ENCODE results near the gene TRMT1L. TPM values are rescaled to one million over a fixed set of nuclear protein-coding genes. Genes with fewer than 3 reads are reported as not detected.

Gene TRMT1L
- total RNA-seq, 1 donor from 2014 or later = 14.1 TPM

DNA sequence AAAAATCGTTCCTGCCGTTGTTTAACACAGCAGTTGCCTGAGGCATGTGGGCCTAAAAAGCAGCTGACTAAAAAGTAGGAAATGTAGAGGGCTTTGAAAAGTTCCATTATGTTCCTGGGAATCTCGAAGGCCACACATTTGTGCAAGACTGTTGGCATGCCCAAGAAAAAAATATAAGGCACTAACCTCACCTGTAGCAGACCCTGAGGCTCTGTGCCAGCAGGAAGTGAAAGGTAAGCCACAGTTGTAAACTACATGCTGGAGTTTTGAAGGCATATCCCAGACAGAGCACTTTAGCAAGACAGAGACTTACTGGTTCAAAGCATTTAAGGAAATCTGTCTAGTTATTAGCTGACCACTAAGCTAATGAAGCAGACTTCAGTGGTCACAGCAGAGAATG is 52.7 kb downstream of the TRMT1L start:
- no peak for DNase-seq (ENCODE audit: extremely low spot score, unreplicated experiment)
- TF ChIP-seq CTCF (IDR thresholded peaks at IDR 0.05) = no peak
- H3K27me3 Mint-ChIP-seq (ENCODE audit: unreplicated experiment) = no peaks in the 10 kb centered on the region
- peaks cover 17% of the 10 kb centered on the region for H3K9me3 Mint-ChIP-seq (ENCODE audit: unreplicated experiment)
- no peak overlapping the region for H3K27ac Mint-ChIP-seq (ENCODE audit: unreplicated experiment)
- H3K36me3 Mint-ChIP-seq (ENCODE audit: unreplicated experiment) = peaks cover 53% of the 10 kb centered on the region
- H3K4me1 Mint-ChIP-seq (ENCODE audit: unreplicated experiment) = no peaks in the 10 kb centered on the region
- no peak overlapping the region for H3K4me3 Mint-ChIP-seq (ENCODE audit: unreplicated experiment)

DNA sequence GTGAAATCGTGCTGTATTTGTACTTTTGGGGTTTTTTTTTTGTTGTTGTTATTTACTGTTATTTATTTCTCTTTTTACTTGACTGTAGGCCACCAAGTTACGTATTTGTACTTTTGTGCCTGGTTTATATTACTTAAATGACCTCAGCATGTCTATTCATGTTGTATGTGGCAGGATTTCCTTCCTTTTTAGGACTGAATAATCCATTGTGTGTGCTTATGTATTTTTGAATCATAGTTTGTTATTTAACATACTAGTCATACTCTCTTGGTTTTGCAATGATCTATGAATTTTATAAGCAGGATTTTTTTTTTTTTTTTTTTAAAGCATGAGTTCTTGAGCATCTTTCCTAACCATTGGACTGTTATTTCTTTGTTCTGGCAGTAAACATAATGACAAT is 60.2 kb downstream of the TRMT1L start:
- DNase-seq (ENCODE audit: extremely low spot score, unreplicated experiment) = no peak
- H3K9me3 Mint-ChIP-seq (ENCODE audit: unreplicated experiment) = peaks cover 8% of the 10 kb centered on the region
- no peak overlapping the region for H3K27ac Mint-ChIP-seq (ENCODE audit: unreplicated experiment)
- peaks cover 54% of the 10 kb centered on the region for H3K36me3 Mint-ChIP-seq (ENCODE audit: unreplicated experiment)
- H3K4me1 Mint-ChIP-seq (ENCODE audit: unreplicated experiment) = no peaks in the 10 kb centered on the region
- H3K27me3 Mint-ChIP-seq (ENCODE audit: unreplicated experiment) = no peaks in the 10 kb centered on the region
- TF ChIP-seq CTCF (IDR thresholded peaks at IDR 0.05) = no peak
- no peak overlapping the region for H3K4me3 Mint-ChIP-seq (ENCODE audit: unreplicated experiment)

- TF ChIP-seq CTCF (IDR thresholded peaks at IDR 0.05) = no peak
- Mint-ChIP-seq H3K4me1 (ENCODE audit: unreplicated experiment) (no peaks in the 10 kb centered on the region), H3K36me3 (ENCODE audit: unreplicated experiment) (peaks cover 36% of the 10 kb centered on the region), H3K27ac (ENCODE audit: unreplicated experiment) (no peak overlapping the region), H3K9me3 (ENCODE audit: unreplicated experiment) (peaks cover 5% of the 10 kb centered on the region), H3K27me3 (ENCODE audit: unreplicated experiment) (no peaks in the 10 kb centered on the region), H3K4me3 (ENCODE audit: unreplicated experiment) (no peak overlapping the region)
- no peak for DNase-seq (ENCODE audit: extremely low spot score, unreplicated experiment)
Observed at GRCh38 chr1:185094761-185095160, 62.0 kb downstream of the TRMT1L start.

GRCh38 chr1:185091480-185091879 is 65.3 kb downstream of the TRMT1L start:
- Mint-ChIP-seq H3K27me3 (ENCODE audit: unreplicated experiment) (no peaks in the 10 kb centered on the region), H3K4me1 (ENCODE audit: unreplicated experiment) (no peaks in the 10 kb centered on the region), H3K36me3 (ENCODE audit: unreplicated experiment) (peaks cover 32% of the 10 kb centered on the region), H3K9me3 (ENCODE audit: unreplicated experiment) (no peaks in the 10 kb centered on the region), H3K27ac (ENCODE audit: unreplicated experiment) (no peak overlapping the region), H3K4me3 (ENCODE audit: unreplicated experiment) (no peak overlapping the region)
- TF ChIP-seq CTCF (IDR thresholded peaks at IDR 0.05) = no peak
- DNase-seq (ENCODE audit: extremely low spot score, unreplicated experiment) = no peak

DNA sequence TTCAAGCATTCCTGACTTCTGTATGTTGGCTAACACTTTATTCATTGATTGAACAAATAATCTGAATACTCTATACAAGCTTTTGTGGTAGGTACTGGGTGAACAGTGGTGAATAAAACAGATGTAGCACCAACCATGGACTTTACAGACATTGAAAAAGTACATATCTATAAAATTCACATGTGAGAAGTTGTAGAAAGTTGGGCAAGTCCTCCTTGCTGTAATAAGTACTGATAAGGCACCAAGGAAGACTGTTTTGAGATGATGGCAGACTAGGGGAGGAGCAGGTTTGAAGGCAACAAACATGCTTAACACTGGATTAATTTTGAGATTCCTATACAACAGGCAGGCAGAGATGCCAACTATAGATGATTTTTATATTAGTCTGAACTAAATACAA is 69.0 kb downstream of the TRMT1L start:
- no peak overlapping the region for H3K4me3 Mint-ChIP-seq (ENCODE audit: unreplicated experiment)
- peaks cover 20% of the 10 kb centered on the region for H3K36me3 Mint-ChIP-seq (ENCODE audit: unreplicated experiment)

More for the DNA sequence above, 69.0 kb downstream of the TRMT1L start:
- DNase-seq (ENCODE audit: extremely low spot score, unreplicated experiment) = no peak
- Mint-ChIP-seq H3K27ac (ENCODE audit: unreplicated experiment) (no peak overlapping the region), H3K9me3 (ENCODE audit: unreplicated experiment) (no peaks in the 10 kb centered on the region), H3K27me3 (ENCODE audit: unreplicated experiment) (no peaks in the 10 kb centered on the region), H3K4me1 (ENCODE audit: unreplicated experiment) (peaks cover 2% of the 10 kb centered on the region)
- no peak for TF ChIP-seq CTCF (IDR thresholded peaks at IDR 0.05)

All from osteocyte (in vitro differentiated cells).